GM18505 (cell line): ENCODE measurements around the gene UBE2M.

Experiments used
- ATAC-seq: cut with Tn5 transposase; IDR thresholded peaks from one replicate; pipeline ENCODE4 v1.9.1; 2021; ENCODE audit not compliant: unreplicated experiment
- POLR2A ChIP-seq: IDR thresholded peaks from 4 replicates; pipeline ENCODE4 v1.6.1; 2011; ENCODE audit warnings: borderline replicate concordance; ENCODE audit not compliant: insufficient read depth, insufficient read length; ENCODE audit errors: extremely low read depth

Gene UBE2M

DNA sequence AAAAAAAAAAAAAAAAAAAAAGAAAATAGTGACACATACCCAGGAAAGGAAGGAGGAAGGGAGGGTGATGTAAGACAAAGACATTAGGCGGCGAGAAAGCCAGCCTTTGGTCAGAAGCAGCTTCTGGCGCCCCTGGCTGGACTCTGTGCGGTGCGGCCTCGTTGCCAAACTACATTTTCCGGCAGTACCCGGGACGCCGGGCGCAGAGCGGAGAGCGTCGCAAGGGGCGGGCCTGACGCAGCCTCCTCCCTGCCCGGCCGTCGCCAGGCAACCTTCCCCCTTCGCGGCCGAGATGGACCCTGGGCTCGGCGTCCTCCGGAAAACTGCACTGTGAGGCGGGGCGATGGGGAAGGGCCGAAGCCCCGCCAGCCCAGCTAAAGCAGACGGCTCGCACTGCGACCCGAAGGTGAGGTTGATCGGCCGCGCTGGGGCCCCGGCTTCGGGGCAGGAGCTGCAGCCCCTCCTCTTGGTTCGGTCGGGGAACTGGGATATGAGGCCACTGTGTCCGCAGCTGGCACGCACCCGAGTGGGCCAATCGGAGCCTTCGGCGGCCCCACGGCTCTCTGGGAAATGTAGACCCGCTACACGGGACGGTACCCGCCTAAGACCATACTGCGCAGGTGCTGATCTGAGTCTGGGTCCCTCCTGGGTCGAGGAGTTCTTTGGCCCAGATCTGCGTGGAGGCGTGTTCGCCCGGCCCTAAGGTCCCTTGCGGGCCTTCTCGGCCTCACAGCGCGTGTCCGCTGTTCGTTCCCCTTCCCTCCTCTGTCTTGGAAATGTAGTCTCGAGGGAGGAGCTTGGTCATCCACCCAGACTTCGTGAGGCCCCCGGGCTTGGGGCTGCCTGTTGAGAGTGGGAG, 17.0 kb upstream of the UBE2M start:
- peak; percentile 85 for TF ChIP-seq POLR2A
- ATAC-seq, result peak; percentile 34

DNA sequence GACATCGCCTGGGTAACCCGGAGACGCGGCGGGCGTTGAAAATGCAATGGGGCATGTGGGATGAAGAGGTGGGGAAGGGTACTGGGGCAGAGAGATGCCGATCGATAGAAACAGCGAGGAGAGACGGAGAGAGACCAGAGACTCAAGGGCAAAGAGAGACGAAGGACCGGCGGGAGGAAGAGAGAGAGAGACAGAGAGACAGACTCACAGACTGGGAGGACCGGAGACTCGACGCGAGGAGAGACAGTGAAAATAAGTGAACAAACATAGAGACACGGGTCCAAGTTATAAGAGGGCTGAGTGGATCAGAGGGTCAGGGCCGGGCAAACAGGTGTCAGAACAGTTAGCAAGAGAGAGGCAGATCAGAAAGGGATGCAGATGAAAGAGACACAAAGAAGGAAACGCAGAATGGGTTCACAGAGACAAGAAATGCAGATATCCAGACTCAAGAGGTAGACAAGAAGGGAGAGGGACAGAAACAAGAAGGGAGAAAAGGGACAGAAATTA, 15.3 kb upstream of the UBE2M start:
- no peak for TF ChIP-seq POLR2A
- no peak for ATAC-seq

DNA sequence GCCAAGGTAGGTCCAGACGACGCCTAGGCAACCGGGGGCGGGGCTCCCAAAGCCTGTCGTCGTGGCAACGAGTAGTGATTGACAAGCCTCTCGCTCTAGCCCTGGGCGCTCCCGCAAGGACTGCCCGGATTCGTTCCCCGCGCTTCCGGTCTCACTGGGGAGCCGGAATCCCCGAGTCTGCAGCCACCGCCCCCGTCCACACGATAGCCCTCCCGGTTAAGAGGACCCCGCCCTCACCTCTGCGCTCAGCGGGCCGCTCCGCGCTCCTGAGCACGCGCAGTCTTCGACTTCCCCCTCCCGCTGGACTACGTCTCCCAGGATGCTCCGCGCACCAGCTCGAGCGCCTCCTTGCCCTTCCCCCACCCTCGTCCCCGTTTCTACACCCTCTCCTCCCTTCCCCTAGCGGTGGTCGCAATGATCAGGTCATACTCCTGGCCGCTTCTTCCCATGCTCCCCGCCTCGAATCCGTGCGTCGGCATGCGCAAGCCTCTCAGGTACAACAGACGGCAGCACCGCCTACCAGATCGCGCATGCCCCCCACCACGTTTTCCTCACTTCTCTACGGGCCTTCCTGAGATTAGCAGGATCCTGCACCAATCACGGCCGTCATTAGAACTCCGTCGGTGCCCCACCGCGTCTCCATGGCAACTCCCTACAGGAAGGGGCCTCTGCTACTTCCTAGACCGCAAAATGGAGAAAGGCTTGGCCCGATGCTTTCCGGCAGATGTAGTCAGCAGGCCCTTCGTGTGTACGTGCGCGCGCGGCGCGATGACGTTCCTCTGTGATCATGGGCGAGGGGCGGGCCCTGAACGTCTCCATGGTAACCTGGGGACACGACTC, 14.6 kb upstream of the UBE2M start, which contains the start of gene MZF1:
MZF1 (minus strand) TSS at position 518 of the 840 bp plus-strand sequence. CDS start 1,946 bp downstream, outside the sequence.
- ATAC-seq, result peak; percentile 52
- TF ChIP-seq POLR2A, result peak; percentile 62

DNA sequence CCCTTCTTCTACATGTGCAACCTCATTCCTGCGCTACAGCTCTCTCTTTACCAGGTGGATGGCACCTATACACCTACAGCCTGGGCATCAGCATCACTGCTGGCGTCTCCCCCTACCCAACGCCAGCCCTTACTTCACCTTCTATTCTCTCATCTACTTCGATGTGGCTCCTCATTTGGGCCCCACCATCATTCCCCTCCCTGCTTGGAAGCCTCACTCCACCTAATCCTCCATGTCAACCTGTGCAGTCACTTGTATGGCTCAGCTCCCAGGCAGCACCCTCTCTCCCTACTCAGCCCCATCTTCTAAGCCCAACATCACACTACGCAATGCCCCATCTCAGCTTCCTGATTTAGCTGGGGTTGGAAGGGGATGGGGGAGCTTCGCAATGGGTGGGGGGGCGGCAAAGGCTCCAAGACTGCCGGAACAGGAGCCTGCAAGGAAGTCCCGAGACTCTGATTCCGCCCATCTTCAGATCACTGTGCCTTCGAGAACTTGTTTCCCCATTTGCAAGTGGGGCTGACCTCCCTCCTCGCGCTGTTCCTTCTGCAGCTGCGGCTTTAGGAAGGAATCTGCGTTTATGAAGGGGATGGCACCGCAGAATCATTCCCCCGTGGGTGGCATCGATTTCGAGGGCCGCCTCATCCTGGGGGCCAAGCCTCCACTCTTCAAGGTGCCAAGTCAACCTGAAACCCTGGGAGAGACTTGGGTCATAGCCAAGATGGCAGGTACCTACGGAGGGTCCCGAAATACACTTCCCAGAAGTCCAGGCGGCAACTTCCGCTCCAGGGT, 13.8 kb upstream of the UBE2M start:
- TF ChIP-seq POLR2A, result no peak
- no peak for ATAC-seq

DNA sequence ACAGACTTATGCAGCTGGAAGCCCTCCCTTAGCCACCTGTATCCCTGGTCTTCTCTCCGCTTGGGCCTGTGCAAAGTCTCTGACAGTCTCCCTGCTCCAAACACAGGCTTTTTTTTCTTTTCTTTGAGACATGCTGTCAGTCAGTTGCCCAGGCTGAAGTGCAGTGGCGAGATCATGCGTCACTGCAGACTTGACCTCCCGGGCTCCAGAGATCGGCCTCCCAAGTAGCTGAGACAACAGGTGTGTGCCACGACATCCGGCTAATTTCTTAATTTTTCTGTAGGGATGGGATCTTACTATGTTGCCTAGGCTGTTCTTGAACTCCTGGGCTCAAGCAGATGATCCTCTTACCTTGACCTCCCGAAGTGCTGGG, 13.2 kb upstream of the UBE2M start:
- TF ChIP-seq POLR2A, result no peak
- no peak for ATAC-seq

DNA sequence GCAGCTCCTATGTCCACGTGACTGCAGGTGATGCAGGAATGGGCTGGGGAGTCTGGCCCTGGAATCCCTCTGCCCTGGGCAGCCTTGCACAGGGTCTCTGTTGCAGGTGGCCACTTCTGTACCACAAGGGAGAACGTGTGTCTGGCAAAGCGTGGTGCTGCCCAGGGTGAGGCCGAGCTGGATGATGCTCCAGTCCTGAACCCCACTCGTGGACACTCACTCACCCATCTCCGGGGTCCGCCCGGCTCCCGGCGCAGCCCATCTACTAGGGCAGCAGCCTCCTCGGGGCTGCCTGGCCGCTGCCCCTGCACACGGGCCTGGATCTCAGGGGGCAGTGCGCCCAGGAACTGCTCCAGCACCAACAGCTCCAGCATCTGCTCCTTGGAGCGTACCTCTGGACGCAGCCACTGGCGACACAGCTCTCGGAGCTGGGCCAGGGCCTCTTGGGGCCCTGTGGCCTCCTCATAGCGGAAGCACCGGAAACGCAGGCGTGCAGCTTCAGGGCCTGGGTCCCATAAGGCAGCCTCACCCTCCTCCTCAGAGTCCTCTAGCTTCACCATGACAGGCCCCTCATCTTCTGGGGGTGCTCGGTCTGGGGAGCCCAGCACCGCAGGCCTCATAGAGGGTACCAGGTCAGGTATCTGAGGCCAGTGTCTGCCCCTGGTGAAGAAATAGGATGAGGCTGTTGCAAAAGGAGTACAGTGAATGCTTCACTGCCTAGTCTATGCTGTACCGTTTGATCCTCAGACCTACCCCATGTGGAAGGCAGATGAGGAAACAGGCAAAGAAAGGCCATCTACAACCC, 12.6 kb upstream of the UBE2M start:
- TF ChIP-seq POLR2A, result no peak
- no peak for ATAC-seq

DNA sequence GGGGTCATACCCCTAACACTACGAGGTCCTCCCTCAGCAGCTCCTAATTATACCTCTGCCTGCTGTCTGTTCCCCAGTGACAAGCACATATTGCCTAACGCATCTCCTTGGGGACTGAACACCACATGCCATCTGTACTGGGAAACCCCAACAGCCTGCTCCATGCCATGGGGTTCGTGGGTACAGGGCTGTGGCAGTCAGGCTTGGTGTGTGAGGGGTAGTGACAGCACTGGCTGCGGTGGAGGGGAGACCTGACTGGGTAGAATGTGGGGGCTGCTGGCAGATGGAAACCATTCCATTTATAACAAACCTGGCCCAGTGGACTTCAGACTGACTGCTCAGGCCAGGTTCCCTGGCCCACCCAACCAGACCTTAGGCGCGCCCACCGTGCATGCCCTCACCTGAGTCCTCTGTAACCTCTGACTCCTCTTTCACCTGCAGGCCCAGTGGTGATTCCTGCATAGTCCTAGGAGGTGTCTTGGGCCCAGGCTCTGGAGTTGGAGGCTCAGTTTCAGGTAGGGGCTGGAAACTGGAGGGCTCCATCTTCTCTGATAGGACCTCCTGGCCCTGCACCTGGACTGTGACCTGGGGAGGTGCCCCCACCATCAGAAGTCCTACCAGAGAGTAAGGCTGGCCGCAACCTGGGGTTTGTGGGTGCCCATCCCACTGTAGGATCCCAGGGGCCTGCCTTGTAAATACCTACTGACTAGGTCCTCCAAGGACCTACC, 11.7 kb upstream of the UBE2M start:
- no peak for ATAC-seq
- peak; percentile 9 for TF ChIP-seq POLR2A

DNA sequence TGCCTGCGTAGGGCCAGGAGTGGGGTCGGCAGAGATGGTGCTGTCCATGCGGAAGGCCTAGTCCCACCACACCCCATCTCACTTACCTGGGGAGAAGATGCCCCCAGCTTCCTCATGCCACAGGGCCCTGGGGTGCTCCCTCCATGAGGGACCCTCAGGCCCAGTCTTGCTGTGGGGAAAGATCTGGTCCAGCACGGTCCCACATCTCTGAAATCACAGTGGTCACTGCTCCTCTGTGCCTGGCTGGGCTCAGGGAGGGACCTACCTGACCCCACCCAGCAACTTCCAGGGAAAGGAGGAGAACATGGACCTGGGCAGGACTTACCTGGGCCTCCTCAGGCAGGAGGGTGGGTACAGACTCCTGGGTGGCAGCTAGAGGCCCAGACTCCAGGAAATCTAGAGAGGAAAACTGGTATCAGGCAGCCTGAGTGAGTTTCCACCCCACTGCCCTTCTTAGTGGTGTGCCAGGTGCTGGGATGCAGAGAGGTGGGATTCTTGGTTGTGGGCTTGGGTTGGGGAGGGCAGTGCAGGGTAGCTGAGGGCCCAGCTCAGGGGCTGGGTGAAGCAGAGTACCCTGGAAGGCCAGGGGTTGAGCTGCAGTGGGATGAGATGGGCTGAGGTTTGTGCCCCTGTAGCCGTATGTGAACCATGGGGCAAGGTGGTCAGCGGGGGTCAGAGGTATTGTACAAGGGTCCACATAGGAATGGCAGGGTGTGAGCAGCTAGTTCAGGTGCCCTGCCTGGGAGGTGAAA, 11.0 kb upstream of the UBE2M start:
- no peak for ATAC-seq

DNA sequence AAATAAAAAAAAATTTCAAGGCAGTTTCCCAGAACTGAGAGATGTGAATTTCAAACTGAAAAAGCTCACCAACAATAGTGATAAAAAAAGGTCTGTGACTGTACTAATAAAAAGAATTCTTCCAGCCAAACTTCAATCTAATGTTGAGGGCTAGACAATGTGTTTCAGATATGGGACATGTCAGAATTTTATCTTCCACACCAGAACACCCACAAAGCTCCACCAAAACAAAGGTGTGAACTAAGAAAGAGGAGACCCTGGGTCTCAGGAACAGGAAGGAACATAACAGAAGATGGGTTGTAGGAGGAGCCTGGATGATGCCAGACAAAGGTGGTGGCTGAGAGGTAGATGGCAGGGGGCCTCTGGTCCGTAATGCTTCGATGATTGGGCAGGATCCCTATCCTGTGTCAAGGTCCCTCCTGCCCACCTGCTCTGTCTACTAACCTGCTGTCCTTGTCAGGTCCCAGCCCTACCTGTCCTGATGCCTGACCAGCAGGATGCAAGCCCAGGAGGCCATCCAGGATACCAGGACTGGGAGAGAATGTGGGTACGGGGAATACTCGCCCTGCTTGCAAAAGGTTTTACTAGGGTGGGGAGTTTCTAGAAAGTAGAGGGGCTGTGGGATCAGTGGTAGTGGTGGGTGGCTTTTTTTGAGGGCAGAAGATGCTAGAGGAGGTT, 10.2 kb upstream of the UBE2M start:
- no peak for ATAC-seq
- TF ChIP-seq POLR2A, result no peak

More for the DNA sequence above, 11.0 kb upstream of the UBE2M start:
- TF ChIP-seq POLR2A, result no peak

DNA sequence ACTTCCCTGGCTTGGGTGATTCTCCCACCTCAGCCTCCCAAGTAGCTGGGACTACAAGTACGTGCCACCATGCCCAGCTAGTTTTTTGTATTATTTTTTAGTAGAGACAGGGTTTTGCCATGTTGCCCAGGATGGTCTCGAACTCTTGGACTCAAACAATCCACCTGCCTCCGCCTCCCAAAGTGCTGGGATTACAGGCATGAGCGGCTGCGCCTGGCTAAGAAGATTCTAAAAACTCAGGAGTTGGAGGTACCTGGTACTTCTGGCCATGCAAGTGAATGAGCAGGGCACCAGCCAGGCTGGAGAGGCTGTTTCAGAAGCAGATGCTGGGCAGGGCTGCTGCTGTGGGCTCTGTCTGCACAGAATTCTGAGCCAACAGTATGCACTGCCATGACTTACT, 8.6 kb upstream of the UBE2M start:
- TF ChIP-seq POLR2A, result no peak

More for the DNA sequence above, 8.6 kb upstream of the UBE2M start:
- ATAC-seq, result no peak
